AG10803 (cell line): ENCODE data around the gene STPG4.

Experiments
- DNase-seq: peaks from one replicate; pipeline ENCODE4 v3.0.0; 2010; ENCODE audit warnings: low read depth
- H3K4me3 ChIP-seq: 2 replicates; pipeline ENCODE4 v1.5.1; 2011; ENCODE audit warnings: mild to moderate bottlenecking, low read length, control low read depth
- CTCF ChIP-seq: conservative IDR thresholded peaks from 2 replicates; pipeline ENCODE4 v1.5.1; 2011; ENCODE audit warnings: mild to moderate bottlenecking, low read length, control low read depth, inconsistent platforms

The STPG4 gene

GRCh38 chr2:47075361-47076125 is 79.6 kb downstream of the STPG4 start:
- no peak overlapping the region for H3K4me3 ChIP-seq
- peak; percentile 51 for DNase-seq
- no peak for TF ChIP-seq CTCF

GRCh38 chr2:47074691-47075090 is 80.4 kb downstream of the STPG4 start:
- no peak for DNase-seq
- H3K4me3 ChIP-seq: no peak overlapping the region
- no peak for TF ChIP-seq CTCF

- DNase-seq: no peak
- H3K4me3 ChIP-seq: no peak overlapping the region
- no peak for TF ChIP-seq CTCF
These were observed 81.5 kb downstream of the STPG4 start for GRCh38 chr2:47073641-47074040.

- H3K4me3 ChIP-seq: no peak overlapping the region
- no peak for DNase-seq
- TF ChIP-seq CTCF: no peak
These were observed 81.9 kb downstream of the STPG4 start for GRCh38 chr2:47073217-47073616.

DNA sequence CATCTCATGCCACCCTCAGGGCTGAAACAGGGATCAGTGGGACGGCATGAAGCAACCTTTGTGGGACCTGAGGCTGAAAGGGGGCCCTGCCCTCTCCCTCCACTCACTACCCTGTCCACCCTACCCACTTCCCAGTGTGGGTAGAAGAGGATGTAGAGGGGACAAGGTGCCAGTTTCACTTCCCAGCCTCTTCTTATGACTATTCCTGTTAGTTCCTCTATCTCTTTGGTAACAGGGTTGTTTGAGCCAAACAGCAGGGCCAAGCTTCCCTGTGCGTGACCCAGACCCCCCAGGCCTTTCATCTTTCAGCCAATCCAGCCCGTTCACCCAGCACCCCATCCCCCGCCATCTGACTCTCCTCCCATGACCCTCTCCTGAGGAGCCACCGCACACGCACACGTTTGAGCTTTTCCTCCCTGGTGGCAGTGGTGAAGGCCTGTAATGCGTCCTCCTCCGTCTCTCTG is 82.3 kb downstream of the STPG4 start:
- no peak for DNase-seq
- H3K4me3 ChIP-seq: no peak overlapping the region
- TF ChIP-seq CTCF: no peak

GRCh38 chr2:47072018-47072691 is 83.0 kb downstream of the STPG4 start:
- TF ChIP-seq CTCF: peak; percentile 41
- H3K4me3 ChIP-seq: no peak overlapping the region
- peak; percentile 98 for DNase-seq
